HepG2 (cell line): ENCODE results near the gene CA10. TPM values are rescaled to one million over a fixed set of nuclear protein-coding genes. Genes with fewer than 3 reads are reported as not detected.

Experiments
- ATAC-seq: fragments of 200-7000 bp; cut with Tn5 transposase; 3 replicates; pipeline ENCODE4 v1.9.1; 2020; ENCODE audit warnings: mild to moderate bottlenecking, moderate library complexity
- BruUV-seq: library from RNA; stranded (reverse); fragments of 400-500 nt; replicated peaks from 2 replicates; lab custom pipeline; 2021; lab: Mats Ljungman, UMichigan
- CTCF ChIA-PET: fragments of 300-600 bp; formaldehyde crosslinking; extraction: SDS; loops from one replicate; lab custom pipeline; 2021; ENCODE audit warnings: low total read pairs, inconsistent platforms, low intra/inter-chr PET ratio; lab: Yijun Ruan, JAX
- POLR2A ChIA-PET: fragments of 350-600 bp; sonication (Branson Sonifier 250); formaldehyde crosslinking; loops from one replicate; lab custom pipeline; 2020; ENCODE audit warnings: antibody characterized with exemption, inconsistent platforms; lab: Yijun Ruan, JAX
- DNase-seq: peaks from one replicate; pipeline ENCODE4 v3.0.0-alpha.2; 2015; ENCODE audit warnings: low spot score
- FAIRE-seq: peaks from 3 replicates; lab custom pipeline; 2011; peaks lifted over from hg19 to GRCh38; lab: Jason Lieb, UNC
- H2AFZ ChIP-seq: one replicate; pipeline ENCODE4 v1.6.1; 2011; ENCODE audit warnings: low read length, inconsistent platforms
- H3K27ac ChIP-seq: fragments of 300-600 bp; 3 replicates; pipeline ENCODE4 v1.8.0; 2011; ENCODE audit warnings: mixed run types, mild to moderate bottlenecking, mixed read lengths, low read length, inconsistent platforms; ENCODE audit not compliant: insufficient read depth; ENCODE audit errors: extremely low read length
- H3K27me3 ChIP-seq, 2 experiments: fragments of 200-600 bp in 1 of 2; 2 replicates in 1 of 2; 3 replicates in 1 of 2; pipeline versions ENCODE4 v1.6.0 to v1.8.0; 2011; ENCODE audit warnings: low read length in 2 of 2, mild to moderate bottlenecking in 2 of 2, moderate library complexity in 2 of 2, inconsistent platforms in 1 of 2; ENCODE audit not compliant: insufficient read depth in 2 of 2, control insufficient read depth in 1 of 2
- H3K36me3 ChIP-seq, 2 experiments: fragments of 200-600 bp in 1 of 2; replicated peaks in 1 of 2; 2 replicates in 1 of 2; 3 replicates in 1 of 2; pipeline versions ENCODE4 v1.5.1 to v1.8.0; 2011; ENCODE audit warnings: low read length in 2 of 2, inconsistent platforms in 1 of 2; ENCODE audit not compliant: insufficient read depth in 2 of 2, control insufficient read depth in 1 of 2
- H3K4me1 ChIP-seq: 2 replicates; pipeline ENCODE4 v1.5.1; 2012; ENCODE audit warnings: low read length, inconsistent platforms; ENCODE audit not compliant: insufficient read depth
- H3K4me2 ChIP-seq: 2 replicates; pipeline ENCODE4 v1.6.0; 2011; ENCODE audit warnings: low read depth, low read length, inconsistent platforms
- H3K4me3 ChIP-seq, 3 experiments: fragments of 200-600 bp in 1 of 3; sonication (generic), shearing (Covaris generic) in 1 of 3; replicated peaks in 1 of 3; 2 replicates each; pipeline ENCODE4 v1.5.1; 2011 to 2016; ENCODE audit warnings: low read length in 3 of 3, inconsistent platforms in 2 of 3, low read depth in 2 of 3, mild to moderate bottlenecking in 2 of 3, control low read depth in 1 of 3, mixed read lengths in 1 of 3; ENCODE audit not compliant: insufficient read depth in 1 of 3
- H3K79me2 ChIP-seq: one replicate; pipeline ENCODE4 v1.6.1; 2011; ENCODE audit warnings: low read length, inconsistent platforms; ENCODE audit not compliant: insufficient read depth
- H3K9ac ChIP-seq: 2 replicates; pipeline ENCODE4 v1.6.0; 2011; ENCODE audit warnings: mild to moderate bottlenecking, low read depth, low read length, inconsistent platforms; ENCODE audit not compliant: insufficient read depth
- H3K9me3 ChIP-seq: 2 replicates; pipeline ENCODE4 v1.5.1; 2012; ENCODE audit warnings: mild to moderate bottlenecking, low read length
- H4K20me1 ChIP-seq: 2 replicates; pipeline ENCODE4 v1.6.0; 2011; ENCODE audit warnings: inconsistent platforms, mild to moderate bottlenecking, low read length, moderate library complexity; ENCODE audit not compliant: insufficient read depth
- CREBL2 ChIP-seq: sonication (generic); formaldehyde crosslinking; IDR thresholded peaks from 2 replicates; pipeline ENCODE4 v1.8.1; 2023; ENCODE audit warnings: missing genetic modification reagents, mild to moderate bottlenecking, borderline replicate concordance
- KIAA2018 ChIP-seq: sonication (generic); formaldehyde crosslinking; IDR thresholded peaks from 2 replicates; pipeline ENCODE4 v1.5.0; 2020; ENCODE audit warnings: mild to moderate bottlenecking, missing genetic modification reagents, borderline replicate concordance
- ZFY ChIP-seq: sonication (generic); formaldehyde crosslinking; IDR thresholded peaks from 2 replicates; pipeline ENCODE4 v1.4.0; 2020; ENCODE audit warnings: missing genetic modification reagents
- ZNF276 ChIP-seq: sonication (generic); formaldehyde crosslinking; IDR thresholded peaks from 2 replicates; pipeline ENCODE4 v1.4.0; 2020; ENCODE audit warnings: mild to moderate bottlenecking, low read depth, missing genetic modification reagents
- ZNF501 ChIP-seq: sonication (generic); formaldehyde crosslinking; IDR thresholded peaks from 2 replicates; pipeline ENCODE4 v1.5.1; 2020; ENCODE audit warnings: mild to moderate bottlenecking, moderate library complexity, missing genetic modification reagents
- WGBS: methylation state at CpG from one replicate; pipeline ENCODE4 v1.1.6; 2017; ENCODE audit warnings: low lambda C conversion rate; 5-methylcytosine and 5-hydroxymethylcytosine counted together
- in situ Hi-C: cut with HindIII; loops from 2 replicates; pipeline ENCODE4 v1.10.0; 2017; ENCODE audit warnings: low pct_unique_long_range_greater_than_20kb; ENCODE audit not compliant: extremely low pct_ligation_motif_present
- intact Hi-C: fragments of 100-400 bp; cut with micrococcal nuclease; formaldehyde crosslinking; loops from one replicate; pipeline ENCODE4 v1.10.0; 2022; ENCODE audit not compliant: unreplicated experiment
- polyA plus RNA-seq, 8 experiments: library from polyadenylated mRNA; depleted of rRNA in 3 of 8; stranded (reverse) in 7 of 8; unstranded in 1 of 8; fragments of >200 nt; fragmentation: Illumina TruSeq in 4 of 8; extraction: Trizol in 4 of 8; gene quantifications; 2 replicates each; pipeline versions ENCODE4 v1.2.1 to v1.2.3, GENCODE V29; 2011 to 2016; ENCODE audit warnings: low read depth in 4 of 8, missing spikeins in 1 of 8, mixed read lengths in 1 of 8; ENCODE audit not compliant: insufficient read depth in 1 of 8
- total RNA-seq, 5 experiments: library from RNA; depleted of rRNA; stranded (reverse); fragments of >200 nt; fragmentation: Illumina TruSeq; extraction: Trizol; gene quantifications; 2 replicates each; pipeline ENCODE4 v1.2.3, GENCODE V29; 2016; ENCODE audit warnings: low read depth in 1 of 5

CA10 gene
- total and polyA plus RNA-seq, 2 of the 13 experiments (the other 11 are each of a cell fraction or from before 2014, with no cell fraction given), result not detected

- Histone ChIP-seq H3K27ac (no peak overlapping the region), H3K9ac (no peak overlapping the region), H4K20me1 (no peaks in the 10 kb centered on the region), H3K79me2 (no peaks in the 10 kb centered on the region), H3K4me1 (no peaks in the 10 kb centered on the region), H3K4me3 (no peak overlapping the region), H2AFZ (no peak overlapping the region), H3K36me3 (no peaks in the 10 kb centered on the region), H3K9me3 (no peaks in the 10 kb centered on the region), H3K27me3 (no peaks in the 10 kb centered on the region), H3K4me2 (no peak overlapping the region)
- no TSS peak for BruUV-seq
- WGBS, result 5% methylated on average over 3 of the region's 3 CpGs
- FAIRE-seq (no peak), ATAC-seq (no peak), DNase-seq (no peak)
- intact Hi-C loops, result no loop called here
- POLR2A ChIA-PET, result no interaction called here
- CTCF ChIA-PET, result no interaction called here
- in situ Hi-C loops, result no loop called here
- TF ChIP-seq ZNF276 (no peak), ZFY (CRISPR knock-in tag) (no peak), CREBL2 (CRISPR knock-in tag) (no peak), ZNF501 (CRISPR knock-in tag) (no peak), KIAA2018 (CRISPR knock-in tag) (no peak)
Observed at GRCh38 chr17:51830886-51831285, 327.6 kb downstream of the CA10 start.
